ENCODE results near the gene VPS45.

The VPS45 gene

GRCh38 chr1:150072959-150073358 lies 5.4 kb downstream of the VPS45 start:
- DNase-seq (ENCODE audit: low spot score): peak; percentile 28

GRCh38 chr1:150073516-150073915 lies 5.9 kb downstream of the VPS45 start:
- no peak for DNase-seq (ENCODE audit: low spot score)

- DNase-seq (ENCODE audit: low spot score): no peak
Observed at GRCh38 chr1:150076066-150076465, 8.5 kb downstream of the VPS45 start.

GRCh38 chr1:150076985-150077384 lies 9.4 kb downstream of the VPS45 start:
- DNase-seq (ENCODE audit: low spot score): no peak

GRCh38 chr1:150080784-150081183 lies 13.2 kb downstream of the VPS45 start:
- DNase-seq (ENCODE audit: low spot score): no peak

GRCh38 chr1:150082494-150082893 lies 14.9 kb downstream of the VPS45 start:
- no peak for DNase-seq (ENCODE audit: low spot score)

GRCh38 chr1:150083907-150084306 lies 16.3 kb downstream of the VPS45 start:
- DNase-seq (ENCODE audit: low spot score): no peak

- no peak for DNase-seq (ENCODE audit: low spot score)
Observed at GRCh38 chr1:150085406-150085805, 17.8 kb downstream of the VPS45 start.

GRCh38 chr1:150087415-150087814 lies 19.8 kb downstream of the VPS45 start:
- no peak for DNase-seq (ENCODE audit: low spot score)

GRCh38 chr1:150089846-150090520 lies 22.4 kb downstream of the VPS45 start:
- DNase-seq (ENCODE audit: low spot score): no peak

GRCh38 chr1:150092180-150092791 lies 24.7 kb downstream of the VPS45 start:
- no peak for DNase-seq (ENCODE audit: low spot score)

- no peak for DNase-seq (ENCODE audit: low spot score)
Observed at GRCh38 chr1:150093805-150094204, 26.2 kb downstream of the VPS45 start.

- no peak for DNase-seq (ENCODE audit: low spot score)
Observed at GRCh38 chr1:150094734-150095265, 27.2 kb downstream of the VPS45 start.

GRCh38 chr1:150102986-150103385 lies 35.4 kb downstream of the VPS45 start:
- DNase-seq (ENCODE audit: low spot score): no peak

GRCh38 chr1:150106341-150106740 lies 38.8 kb downstream of the VPS45 start:
- no peak for DNase-seq (ENCODE audit: low spot score)

- DNase-seq (ENCODE audit: low spot score): no peak
Observed at GRCh38 chr1:150109586-150109985, 42.0 kb downstream of the VPS45 start.

GRCh38 chr1:150110116-150110515 lies 42.5 kb downstream of the VPS45 start:
- no peak for DNase-seq (ENCODE audit: low spot score)

- DNase-seq (ENCODE audit: low spot score): no peak
Observed at GRCh38 chr1:150111670-150112069, 44.1 kb downstream of the VPS45 start.

GRCh38 chr1:150115121-150115520 lies 47.5 kb downstream of the VPS45 start:
- no peak for DNase-seq (ENCODE audit: low spot score)

GRCh38 chr1:150118716-150119115 lies 51.1 kb downstream of the VPS45 start:
- no peak for DNase-seq (ENCODE audit: low spot score)

GRCh38 chr1:150121236-150121862 lies 53.8 kb downstream of the VPS45 start:
- DNase-seq (ENCODE audit: low spot score): no peak

- DNase-seq (ENCODE audit: low spot score): no peak
Observed at GRCh38 chr1:150126811-150127210, 59.2 kb downstream of the VPS45 start.

- DNase-seq (ENCODE audit: low spot score): no peak
Observed at GRCh38 chr1:150127464-150127863, 59.9 kb downstream of the VPS45 start.

Measured in D341Med (cell line).